ENCODE results near the gene PDE4A.
A peak's percentile ranks its signal among the peaks of the same experiment; 100 is the strongest.

Gene PDE4A

GRCh38 chr19:10471909-10472308 lies 51.6 kb downstream of the PDE4A start:
- DNase-seq (ENCODE audit: low spot score), result no peak
- peak; percentile 44 for TF ChIP-seq CTCF (IDR thresholded peaks at IDR 0.05; ENCODE audit: extremely low read depth, insufficient read depth, missing control alignments)
- in situ Hi-C loops (cut with MboI; ENCODE audit: low pct_unique_long_range_greater_than_20kb, low sequenced_read_pairs, unreplicated experiment), result no loop called here

- no peak for TF ChIP-seq CTCF (IDR thresholded peaks at IDR 0.05; ENCODE audit: extremely low read depth, insufficient read depth, missing control alignments)
- no peak for DNase-seq (ENCODE audit: low spot score)
- in situ Hi-C loops (cut with MboI; ENCODE audit: low pct_unique_long_range_greater_than_20kb, low sequenced_read_pairs, unreplicated experiment), result no loop called here
These were observed 52.9 kb downstream of the PDE4A start for GRCh38 chr19:10473192-10473591.

- no peak for DNase-seq (ENCODE audit: low spot score)
- TF ChIP-seq CTCF (IDR thresholded peaks at IDR 0.05; ENCODE audit: extremely low read depth, insufficient read depth, missing control alignments), result no peak
- in situ Hi-C loops (cut with MboI; ENCODE audit: low pct_unique_long_range_greater_than_20kb, low sequenced_read_pairs, unreplicated experiment), result no loop called here
These were observed 54.7 kb downstream of the PDE4A start for GRCh38 chr19:10474962-10475451.

- no peak for DNase-seq (ENCODE audit: low spot score)
- in situ Hi-C loops (cut with MboI; ENCODE audit: low pct_unique_long_range_greater_than_20kb, low sequenced_read_pairs, unreplicated experiment), result no loop called here
- no peak for TF ChIP-seq CTCF (IDR thresholded peaks at IDR 0.05; ENCODE audit: extremely low read depth, insufficient read depth, missing control alignments)
These were observed 58.1 kb downstream of the PDE4A start for GRCh38 chr19:10478476-10478875.

GRCh38 chr19:10478903-10479384 lies 58.6 kb downstream of the PDE4A start:
- in situ Hi-C loops (cut with MboI; ENCODE audit: low pct_unique_long_range_greater_than_20kb, low sequenced_read_pairs, unreplicated experiment), result no loop called here
- TF ChIP-seq CTCF (IDR thresholded peaks at IDR 0.05; ENCODE audit: extremely low read depth, insufficient read depth, missing control alignments), result peak; percentile 34
- peak; percentile 71 for DNase-seq (ENCODE audit: low spot score)

- no peak for TF ChIP-seq CTCF (IDR thresholded peaks at IDR 0.05; ENCODE audit: extremely low read depth, insufficient read depth, missing control alignments)
- no peak for DNase-seq (ENCODE audit: low spot score)
- in situ Hi-C loops (cut with MboI; ENCODE audit: low pct_unique_long_range_greater_than_20kb, low sequenced_read_pairs, unreplicated experiment), result no loop called here
These were observed 66.2 kb downstream of the PDE4A start for GRCh38 chr19:10486551-10486950.
